Stimulated activated CD4-positive, alpha-beta T cell treated with anti-CD3 and anti-CD28 coated beads, TNF-alpha, amount 100 ng/mL, for 48 hours (primary cell): ENCODE results near the gene LRG1.

Experiments used
- DNase-seq, 3 donors: peaks; one replicate each; pipeline ENCODE4 v3.0.0-alpha.2; 2020; ENCODE audit warnings: low read depth in 3 of 3

Gene LRG1

DNA sequence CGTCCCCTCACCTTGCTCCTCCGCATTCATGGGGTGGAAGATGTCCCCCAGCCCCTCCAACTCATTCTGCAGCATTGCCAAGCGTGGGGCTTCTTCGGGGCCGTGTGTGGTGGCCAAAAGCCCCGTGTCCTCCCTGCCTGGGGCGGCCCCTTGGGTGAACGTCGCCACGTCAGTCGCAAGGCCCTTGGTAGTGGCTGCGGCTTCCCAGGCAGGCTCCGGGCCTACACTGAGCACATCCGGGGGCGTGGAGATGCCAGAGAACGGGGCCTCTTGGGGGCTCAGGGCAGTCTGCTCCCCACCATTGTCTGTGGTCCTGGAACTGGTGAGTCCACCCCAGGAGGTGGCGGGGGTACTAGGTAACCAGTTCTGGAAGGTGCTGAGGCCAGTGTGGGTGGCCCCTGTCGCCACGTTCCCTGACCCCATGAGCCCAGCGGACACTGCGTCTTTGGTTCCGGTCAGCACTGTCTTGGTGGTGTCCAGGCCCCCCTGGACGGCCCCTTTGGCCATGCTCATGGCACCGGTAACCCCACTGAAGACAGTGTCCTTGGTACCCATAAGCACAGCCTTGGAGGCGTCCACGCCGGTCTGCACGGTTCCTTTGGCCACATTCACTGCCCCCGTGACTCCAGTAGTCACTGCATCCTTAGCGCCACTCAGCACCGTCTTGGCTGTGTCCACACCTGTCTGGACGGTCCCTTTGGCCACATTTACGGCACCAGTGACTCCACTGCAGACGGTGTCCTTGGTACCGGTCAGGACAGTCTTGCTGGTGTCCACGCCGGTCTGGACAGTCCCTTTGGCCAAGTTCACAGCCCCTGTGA, 29.2 kb downstream of the LRG1 start:
- DNase-seq: no peak

DNA sequence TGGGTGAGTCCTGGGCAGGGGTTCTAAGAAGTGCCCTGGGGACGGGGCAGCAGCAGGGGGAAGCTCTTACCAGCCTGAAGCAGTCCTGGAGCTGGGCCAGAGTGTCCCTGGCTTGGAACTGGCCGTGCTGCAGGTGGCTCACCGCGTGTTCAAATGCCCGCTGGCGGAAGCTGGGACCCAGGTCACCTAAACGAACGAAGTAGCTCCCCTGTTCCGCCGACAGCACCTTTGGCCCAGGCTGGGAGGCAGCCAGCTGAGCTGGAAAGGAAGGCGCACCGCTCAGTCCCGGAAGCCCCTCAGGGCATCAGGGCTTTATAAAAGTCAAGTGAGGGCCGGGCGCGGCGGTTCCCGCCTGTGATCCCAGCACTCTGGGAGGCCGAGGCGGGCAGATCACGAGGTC, 31.1 kb downstream of the LRG1 start:
- no peak for DNase-seq

DNA sequence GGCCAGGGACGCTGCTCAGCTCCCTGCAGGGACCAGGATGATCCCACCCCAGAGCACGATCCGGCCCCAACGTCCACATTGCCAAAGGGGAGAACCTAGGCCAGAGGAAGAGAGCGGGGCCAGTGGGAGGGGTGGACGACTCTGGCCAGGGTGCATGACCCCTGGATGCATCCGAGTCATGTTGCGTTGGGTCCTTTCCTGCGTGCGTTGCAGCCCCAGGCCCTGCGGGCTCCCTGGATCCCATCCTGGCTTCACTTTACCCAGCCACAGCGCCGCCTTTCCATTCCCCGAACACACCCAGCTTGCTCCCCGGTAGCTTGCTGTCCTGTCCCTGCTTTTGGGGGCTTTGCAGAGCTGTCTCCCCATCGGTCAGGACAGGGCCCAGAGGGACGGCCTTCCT, 32.0 kb downstream of the LRG1 start:
- no peak for DNase-seq

DNA sequence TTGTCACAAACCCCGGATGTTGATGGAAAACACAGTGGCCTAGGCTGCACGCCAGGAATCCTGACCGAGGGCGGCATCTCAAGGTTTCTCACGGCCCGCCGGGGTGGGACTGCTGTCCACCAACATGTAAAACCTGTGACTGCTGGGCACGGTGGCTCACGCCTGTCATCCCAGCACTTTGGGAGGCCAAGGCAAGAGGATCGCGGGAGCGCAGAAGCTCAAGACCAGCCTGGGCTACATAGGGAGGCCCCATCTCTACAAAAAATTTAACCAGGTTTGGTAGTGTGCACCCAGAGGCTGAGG, 32.7 kb downstream of the LRG1 start:
- DNase-seq: no peak

DNA sequence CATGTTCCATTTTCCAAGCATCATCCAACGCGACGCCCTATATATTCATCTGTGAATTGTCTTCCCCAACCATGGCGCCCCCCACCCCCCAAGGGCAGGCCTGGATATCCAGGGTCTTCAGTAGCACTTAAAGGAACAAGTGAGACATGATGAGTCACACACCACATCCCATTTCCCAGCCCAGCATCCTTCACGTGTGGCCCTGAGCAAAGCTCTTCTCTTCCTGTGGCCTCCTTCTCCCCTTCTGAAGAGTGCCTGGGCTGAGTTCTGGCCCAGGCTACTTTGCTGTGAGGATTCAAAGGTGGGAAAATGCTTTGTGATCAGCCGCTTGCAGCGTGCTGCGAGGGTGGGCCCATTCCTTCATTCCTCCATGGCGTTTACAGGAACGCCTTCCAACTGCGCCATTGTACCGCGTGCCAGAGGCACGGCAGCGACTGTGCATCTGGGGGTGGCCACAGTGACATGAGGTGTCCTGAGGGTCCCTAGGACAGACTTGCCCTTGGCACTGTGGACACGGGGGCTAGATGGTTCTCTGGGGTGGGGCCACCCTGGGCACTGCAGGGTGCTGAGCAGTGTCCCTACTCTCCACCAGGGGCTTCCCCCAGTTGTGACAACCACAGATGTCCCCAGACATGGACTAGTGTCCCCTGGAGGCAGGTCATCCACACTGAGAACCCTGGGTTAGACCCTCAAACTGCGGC, 33.2 kb downstream of the LRG1 start:
- DNase-seq: no peak

DNA sequence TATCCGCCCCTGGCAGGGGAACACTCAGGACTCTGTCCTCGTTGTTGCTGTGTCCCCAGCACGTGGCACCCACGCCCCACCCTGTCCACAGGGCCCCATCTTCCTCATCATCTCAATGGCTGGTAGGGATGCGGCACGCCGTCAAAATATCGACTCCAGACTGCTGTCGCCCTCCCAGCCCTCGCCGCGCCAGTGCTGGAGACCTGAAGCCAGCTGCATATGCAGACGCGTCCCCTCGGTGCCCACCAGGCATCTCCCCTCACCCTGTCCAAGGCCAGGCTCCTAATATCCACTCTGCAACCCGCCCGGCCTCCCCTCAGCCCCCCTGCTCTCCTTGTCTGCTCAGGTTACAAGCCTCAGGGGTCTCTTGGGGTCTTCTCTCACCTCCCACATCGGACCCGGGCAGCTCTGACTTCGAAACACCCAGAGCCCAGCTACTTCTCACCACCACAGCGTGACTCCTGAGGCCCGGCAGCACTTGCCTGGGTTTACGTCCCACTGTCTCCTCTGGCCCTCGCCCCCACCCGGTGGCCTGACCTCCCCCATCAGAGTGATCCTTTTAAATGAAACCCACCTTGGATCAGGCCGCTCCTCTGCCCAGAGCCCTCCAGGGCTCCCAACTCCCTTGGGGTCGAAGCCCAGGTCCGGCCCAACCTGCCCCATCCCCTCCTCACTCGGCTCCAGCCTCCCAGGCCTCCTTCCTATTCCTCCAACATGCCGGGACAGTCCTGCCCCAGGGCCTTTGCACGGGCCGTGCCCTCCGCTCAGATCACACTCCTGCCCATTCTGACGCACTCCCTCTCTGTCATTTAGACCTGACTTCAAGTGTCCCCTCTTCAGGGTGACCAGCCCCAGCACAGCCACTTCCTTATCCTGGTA, 34.0 kb downstream of the LRG1 start:
- no peak for DNase-seq

DNA sequence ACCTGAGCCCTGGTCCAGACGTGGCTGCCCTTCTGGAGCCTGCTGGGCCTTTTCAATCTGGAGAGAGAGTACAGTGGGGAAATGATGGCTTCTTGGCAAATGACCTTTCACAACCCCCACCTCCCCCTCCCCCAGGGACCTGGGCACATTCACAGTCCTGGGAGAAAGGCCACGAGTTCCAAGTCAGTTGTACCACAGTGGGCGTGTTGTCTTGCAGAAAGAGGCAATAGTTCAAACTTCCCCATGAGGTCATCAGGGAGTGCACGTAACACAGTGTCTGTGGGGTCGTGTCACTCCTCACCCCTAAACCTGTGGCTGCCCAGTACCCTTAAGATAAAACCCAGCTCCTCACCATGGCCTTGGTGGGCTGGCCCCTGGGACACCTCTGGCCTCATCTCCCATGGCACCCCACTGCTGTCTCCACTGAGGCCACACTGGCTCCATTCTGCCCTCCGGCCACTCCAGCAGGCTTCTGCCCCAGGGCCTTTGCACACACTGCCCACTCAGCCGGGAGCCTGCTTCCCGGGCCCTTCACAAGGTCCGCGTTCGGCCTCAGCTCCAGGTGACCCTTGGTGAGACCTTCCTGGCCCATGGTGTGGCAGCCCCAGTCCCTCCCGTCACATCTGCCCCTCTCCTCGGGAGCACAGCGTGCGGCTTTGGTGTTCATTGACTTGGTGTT, 34.8 kb downstream of the LRG1 start:
- no peak for DNase-seq

DNA sequence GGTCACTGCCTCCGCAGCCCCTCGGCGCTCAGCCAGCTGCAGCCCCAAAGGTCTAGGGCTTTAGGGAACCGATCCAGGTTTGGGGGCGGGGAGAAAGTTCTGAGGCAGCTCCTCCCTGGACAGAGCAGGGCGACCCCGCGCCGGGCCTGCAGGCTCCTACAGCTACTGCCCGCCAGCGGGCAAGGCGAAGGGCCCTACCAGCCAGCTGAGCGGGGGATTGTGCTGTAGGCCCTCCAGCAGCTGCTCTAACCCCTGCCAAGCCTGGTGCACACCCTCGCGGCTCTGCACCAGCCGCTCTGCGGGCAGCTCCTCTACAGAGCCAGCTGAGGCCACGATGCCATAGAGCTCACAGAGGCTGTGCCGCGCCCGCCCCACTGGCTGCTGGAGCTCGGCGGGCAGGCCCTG, 35.5 kb downstream of the LRG1 start:
- no peak for DNase-seq

DNA sequence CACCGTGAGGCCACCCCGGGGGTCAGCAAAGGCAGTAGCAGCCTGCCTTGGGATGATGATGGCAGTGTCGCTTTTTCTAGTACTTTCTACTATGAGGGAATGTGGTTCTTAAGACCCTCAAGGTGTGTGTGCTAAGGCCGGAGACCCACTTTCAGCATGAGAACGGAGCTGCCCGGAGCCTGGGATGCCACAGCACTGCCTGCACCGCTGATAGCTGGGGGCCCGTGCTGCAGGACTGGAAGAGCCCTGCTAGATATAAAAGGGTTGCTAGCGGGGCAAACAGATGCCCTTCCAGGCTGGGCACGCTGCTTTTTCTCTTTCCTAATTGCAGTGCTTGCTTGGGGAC, 36.0 kb downstream of the LRG1 start:
- DNase-seq: no peak

DNA sequence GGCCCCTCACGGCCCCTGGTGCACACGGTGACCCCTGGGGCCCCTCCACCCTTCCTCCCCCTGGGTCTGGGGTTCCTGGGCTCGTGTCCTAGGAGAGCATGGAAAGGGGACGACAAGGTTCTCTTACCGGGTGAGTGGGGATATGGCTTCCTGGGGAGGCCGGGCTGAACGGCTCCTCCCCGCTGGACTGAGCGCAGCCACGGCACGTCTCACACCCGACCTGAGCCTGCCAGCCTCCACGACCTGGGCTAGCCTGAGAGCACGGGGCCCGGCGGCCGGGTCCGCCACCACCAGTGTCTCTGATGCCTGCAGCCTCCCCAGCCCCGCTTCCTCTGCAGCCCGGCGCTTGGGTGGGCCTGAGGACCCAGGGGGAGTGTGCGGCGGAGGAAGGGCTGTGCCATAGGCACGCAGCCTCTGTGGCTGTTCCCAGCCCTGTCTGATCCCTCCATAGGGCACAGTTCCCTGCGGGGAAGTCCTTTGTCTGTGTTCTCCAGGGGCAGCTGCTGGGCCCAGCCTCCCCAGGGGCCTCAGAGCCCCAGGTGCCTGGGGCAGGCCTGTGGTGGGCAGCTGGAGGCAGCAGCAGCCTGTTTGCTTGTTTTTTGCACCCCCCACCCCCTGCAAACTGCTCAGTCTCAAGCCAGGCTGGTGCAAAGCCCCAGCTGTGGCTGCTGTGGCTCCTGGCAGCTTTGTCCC, 36.6 kb downstream of the LRG1 start:
- no peak for DNase-seq

DNA sequence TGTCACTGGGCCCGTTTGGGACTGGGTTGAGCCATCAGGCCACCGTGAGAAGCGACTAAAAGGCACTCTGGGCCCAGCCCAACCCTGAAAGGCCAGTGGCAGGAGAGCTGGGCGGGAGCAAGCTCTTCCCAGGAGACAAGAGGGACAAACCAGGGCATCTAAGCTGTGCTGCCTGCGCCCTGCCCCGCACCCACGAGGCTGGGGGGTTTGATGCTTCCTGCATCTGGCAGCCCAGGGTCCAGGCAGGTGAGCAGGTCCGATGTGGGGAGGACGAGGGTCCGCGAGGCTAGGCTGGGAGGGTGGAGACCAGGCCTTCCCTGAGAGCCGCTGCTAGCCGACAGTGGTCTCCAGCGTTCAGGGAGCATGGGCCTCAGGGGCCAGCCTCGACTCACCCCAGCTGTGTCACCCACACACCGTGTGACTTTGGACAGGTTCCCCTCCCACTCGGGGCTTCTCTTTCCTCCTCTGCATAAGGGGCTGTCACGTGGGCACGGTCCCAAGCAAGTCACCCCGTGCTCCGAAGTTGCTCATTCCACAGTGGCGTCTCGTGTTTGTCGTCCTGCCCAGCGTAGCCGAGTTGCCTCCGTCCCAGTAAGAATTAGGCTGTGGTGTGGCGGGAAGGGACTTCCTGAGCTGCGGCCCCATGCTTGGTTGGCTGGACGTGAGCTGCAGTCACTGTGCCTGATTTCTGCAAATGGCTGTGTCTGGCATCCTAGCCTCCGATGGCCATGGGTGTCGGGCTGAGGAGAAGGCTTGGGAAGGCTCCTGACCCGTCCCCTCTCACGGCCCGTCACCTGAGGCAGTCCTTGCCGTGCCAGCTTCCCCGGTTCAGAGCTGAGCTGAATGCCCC, 37.3 kb downstream of the LRG1 start:
- no peak for DNase-seq

DNA sequence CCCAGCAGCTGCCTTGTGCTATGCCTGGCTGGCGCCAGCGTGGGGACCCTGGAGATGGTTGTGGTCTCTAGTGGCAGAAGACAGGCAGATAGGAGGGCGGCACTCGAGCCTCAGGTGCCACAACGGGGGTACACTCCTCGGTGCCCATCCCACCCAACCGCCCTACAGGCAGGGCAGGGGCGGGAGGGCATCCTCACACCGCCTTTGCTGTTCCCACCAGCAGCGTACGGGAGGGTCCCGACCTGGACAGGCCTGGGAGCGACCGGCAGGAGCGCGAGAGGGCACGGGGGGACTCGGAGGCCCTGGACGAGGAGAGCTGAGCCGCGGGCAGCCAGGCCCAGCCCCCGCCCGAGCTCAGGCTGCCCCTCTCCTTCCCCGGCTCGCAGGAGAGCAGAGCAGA, 38.1 kb downstream of the LRG1 start:
- no peak for DNase-seq

DNA sequence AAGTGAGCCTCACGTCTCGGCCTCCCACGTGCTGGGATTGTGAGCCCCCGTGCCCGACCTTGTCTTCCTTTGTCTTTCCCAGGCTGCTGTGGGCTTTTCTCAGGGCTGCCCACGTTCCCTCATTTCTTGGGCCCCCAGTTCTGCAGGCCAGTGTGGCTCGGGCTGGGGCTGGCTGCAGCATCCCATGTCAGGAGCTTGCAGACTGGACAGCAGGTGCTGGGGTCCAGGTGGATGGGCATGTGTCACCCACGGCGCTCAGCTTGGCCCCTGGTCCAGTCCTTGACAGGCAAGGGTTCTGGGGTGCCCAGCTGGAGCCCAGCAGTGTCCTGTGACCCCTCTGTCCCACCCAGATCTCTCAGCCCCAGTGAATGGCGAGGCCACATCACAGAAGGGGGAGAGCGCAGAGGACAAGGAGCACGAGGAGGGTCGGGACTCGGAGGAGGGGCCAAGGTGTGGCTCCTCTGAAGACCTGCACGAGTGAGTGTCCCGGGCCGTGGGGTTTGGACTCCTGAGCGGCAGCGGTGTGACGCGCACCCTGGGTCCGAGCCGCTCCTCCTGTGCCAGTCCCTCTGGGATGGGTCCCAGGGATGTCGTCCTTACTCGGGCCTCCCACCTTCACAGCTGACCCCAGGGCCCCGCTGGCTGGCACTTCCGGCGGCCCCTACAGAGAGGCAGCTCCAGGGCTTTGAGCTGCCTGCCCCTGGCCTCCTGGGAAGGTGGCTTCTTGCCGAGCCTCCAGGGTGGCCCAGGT, 38.8 kb downstream of the LRG1 start:
- DNase-seq: no peak

DNA sequence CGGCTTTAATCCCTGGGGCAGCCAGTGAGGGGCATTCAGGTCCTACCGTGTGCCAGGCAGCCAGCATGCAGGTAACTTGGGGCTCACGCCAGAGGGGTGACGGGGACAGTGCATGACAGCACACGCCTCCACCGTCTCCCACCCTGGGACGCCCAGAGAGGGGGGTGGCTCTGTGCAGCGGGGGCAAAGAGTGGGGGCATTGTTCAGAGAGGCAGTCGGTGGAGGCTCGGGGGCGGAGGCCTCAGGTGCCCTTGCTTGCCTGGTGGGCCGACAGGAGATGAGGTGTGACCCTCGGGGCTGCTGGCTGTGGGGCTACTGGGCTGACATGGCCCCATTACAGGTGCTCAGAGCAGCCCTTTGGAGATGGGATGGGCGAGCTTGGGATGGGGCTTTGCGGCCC, 40.0 kb downstream of the LRG1 start:
- no peak for DNase-seq

DNA sequence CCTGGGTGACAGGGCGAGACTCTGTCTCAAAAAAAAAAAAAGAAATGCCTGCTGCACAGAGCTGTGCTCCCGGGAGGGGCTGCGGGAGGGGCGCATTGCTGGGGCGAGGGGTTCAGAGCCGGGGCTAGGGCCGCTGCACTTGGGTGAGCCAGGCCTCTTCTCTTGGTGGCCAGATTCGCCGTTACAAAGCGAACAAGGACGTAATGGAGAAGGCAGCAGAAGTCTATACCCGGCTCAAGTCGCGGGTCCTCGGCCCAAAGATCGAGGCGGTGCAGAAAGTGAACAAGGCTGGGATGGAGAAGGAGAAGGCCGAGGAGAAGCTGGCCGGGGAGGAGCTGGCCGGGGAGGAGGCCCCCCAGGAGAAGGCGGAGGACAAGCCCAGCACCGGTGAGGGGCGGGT, 40.5 kb downstream of the LRG1 start:
- no peak for DNase-seq

DNA sequence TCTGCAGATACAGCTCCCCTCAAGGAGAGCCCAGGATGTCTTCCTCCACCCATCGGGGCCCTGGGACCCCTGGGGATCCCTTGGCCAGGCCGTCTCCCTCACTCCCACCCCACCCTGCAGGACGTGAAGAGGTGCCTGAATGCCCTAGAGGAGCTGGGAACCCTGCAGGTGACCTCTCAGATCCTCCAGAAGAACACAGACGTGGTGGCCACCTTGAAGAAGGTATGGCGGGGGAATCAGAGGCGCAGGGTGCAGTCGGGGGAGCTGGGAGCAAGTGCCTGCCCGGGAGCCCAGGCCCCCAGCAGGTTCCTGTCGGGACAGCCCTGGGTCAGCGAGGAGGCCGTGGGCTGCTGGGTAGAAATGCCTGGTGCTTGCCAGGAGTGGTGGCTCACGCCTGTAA, 41.1 kb downstream of the LRG1 start:
- DNase-seq: no peak

DNA sequence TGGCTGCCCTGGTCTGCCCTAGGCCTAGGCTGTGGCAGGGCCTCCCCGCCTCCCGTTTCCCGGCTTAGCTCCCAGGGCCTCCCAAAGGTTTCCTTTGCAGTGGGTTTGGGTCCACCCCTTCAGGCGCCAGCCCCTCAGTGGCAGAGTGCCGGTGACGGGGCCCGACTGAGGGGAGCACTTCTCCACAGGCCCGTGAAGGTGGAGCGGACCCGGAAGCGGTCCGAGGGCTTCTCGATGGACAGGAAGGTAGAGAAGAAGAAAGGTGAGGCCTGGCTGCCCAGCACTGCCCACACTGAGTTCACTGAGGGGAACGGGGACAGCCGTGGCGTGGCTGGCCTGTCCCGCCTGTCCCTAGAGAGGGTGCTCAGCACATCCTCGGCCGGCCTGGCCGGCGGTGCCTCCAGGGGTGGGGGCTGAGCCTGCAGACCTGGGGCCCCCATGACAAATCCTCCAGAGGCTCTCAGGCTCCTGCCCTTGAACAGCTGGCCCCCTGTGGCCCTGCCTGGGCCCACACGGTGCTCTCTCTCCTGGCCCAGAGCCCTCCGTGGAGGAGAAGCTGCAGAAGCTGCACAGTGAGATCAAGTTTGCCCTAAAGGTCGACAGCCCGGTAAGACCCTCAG, 42.0 kb downstream of the LRG1 start:
- no peak for DNase-seq

DNA sequence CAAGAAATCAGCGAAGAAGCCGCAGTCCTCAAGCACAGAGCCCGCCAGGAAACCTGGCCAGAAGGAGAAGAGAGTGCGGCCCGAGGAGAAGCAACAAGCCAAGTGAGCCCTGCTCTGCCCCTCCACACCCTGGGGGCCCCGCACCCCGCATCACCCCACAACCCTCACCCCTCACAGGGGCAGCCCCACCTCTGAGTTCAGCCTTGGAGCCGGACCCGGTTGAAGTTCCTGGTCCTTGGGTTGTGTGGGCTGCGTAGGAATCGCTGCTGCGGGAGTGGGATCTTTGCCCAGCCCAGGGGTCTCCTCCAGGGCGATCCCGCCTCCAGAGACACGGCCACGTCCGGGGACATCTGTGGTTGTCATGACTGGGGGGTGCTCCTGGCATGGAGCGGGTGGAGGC, 43.5 kb downstream of the LRG1 start:
- no peak for DNase-seq

DNA sequence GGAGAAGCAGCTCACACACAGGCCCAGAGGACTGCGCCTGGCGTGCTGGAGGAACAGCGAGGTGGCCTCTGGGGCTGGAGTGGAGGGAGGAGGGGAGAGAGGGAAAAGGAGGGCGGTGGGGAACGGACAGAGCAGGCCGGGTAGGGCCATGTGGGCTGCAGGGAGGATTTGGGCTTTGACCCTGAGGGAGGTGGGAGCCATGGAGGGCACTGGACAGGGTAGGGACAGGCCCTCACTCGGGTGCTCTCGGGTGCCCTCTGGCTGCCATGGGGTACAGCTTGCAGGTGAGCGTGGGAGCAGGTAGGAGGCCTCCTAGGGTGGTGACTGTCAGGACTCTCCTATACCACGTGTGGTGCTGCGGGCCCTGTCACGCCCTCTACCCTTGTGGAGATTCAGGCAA, 44.4 kb downstream of the LRG1 start:
- DNase-seq: no peak

DNA sequence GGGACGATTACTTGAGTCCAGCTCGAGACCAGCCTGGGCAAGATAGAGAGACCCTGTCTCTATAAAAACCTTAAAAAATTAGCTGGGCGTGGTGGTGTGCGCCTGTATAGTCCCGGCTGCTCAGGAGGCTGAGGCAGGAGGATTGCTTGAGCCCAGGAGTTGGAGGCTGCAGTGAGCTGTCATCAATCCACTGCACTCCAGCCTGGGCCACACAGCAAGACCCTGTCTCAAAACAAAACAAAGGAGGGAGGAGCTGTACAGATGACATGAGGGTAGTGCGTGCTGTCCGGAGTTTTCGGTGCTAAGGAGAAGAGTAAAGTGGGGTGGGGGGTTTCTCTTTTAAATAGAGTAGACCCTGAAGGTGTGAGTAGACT, 45.2 kb downstream of the LRG1 start:
- no peak for DNase-seq
